SK-N-DZ (cell line): ENCODE results near the gene SETD3.

ENCODE experiments used
- DNase-seq: peaks from one replicate; pipeline ENCODE4 v3.0.0-alpha.2; 2015; ENCODE audit warnings: low spot score

The SETD3 gene

DNA sequence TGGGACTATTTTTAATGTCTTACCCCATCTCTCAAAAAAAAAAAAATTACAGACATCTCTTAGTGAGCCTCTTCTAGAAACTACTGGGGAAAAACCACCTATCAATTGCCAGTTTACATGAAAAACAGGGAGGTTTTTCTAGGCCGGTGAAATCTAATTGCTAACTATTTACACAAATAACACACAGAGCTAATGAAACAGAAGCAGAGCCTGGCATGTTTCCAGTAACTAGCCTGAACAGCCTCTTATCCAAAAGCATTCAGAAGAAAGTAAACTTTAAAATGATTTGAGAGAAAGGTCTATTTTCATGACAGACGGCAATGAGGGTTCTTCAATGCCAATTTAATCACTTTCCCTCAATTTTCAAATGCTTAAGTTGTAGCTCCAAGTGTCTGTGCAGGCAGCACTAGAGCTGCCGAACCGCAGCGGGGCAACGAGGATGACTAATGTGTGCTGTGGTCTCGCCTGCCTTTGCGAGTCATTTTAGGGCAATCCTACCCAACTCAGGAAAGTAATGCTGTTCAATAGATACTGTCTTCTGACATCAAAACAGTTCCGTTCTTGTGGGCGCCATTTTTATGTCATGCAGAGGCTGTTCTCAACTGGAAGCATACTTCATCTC, 84.6 kb downstream of the SETD3 start:
- DNase-seq: no peak

DNA sequence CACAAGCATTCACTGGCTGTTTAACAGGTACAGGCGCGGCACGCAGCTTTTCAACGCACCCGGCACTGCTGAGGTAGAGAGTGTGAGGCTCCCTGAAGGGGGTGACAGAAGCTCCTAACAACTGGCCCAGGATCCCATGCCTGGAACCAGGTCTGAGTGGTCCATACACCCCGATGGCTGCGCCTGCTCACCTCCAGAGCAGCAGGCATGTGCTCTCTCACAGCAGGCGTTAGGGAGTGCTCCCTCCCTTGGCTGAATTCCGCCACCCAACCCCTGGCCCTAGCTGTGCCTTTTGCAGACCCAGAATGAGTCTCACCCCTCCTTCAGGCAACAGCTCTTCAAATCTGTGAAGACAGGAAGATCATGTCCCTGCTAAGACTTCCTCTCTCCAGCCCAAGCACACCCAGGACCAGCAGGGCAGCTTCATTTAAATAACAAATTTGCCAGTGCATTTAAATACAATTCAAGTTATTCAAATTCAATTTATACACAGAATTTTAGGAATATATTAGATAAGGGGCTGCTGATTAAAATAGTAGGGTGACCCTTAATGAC, 86.0 kb downstream of the SETD3 start:
- DNase-seq: no peak

DNA sequence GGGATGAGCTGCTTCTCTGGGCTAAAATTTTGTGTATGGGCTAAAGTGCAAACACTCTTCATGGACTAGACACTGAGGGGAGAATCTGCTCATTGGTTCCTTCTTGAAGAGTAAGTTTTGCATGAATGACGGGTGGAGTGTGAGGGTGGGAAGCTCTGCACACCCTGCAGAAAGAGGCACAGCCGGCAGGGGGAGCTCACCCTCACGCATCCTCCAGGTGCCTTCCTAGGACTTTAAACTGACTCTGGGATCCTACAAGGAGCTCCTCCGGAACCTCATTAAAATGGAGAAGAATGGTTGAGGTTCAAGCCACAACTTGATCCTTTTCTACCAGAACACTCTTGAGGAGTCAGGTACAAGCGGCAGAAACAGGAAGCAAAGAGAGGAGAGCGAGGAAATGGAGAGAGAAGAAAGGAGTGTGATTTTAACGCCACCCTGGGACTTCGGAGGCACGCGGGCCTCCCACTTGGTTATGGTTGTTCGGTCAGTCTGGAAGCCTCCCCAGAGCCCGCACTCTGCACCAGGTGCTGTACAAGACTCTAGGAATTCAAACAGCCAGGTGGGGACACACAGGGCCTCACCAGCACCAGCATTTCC, 87.5 kb downstream of the SETD3 start:
- DNase-seq: no peak

DNA sequence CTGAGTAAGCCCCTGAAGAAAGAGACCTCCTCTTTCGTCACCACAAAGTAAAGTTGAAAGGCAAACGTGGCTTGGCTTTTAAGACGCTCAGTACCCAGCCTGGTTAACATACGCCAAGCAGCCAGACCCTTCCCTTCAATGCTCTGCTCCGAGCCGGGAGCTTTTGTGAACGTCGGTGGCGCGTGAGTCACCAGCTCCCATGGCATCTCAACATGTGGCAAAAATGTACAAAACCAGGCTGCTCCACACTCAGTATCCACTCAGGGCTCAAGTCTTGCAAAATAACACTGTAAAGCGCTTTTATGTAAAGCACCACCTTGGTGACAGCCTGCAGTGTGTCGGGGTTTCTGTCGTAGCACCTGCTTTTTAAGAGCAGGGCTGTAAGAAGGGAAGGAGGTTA, 89.0 kb downstream of the SETD3 start:
- DNase-seq: no peak

DNA sequence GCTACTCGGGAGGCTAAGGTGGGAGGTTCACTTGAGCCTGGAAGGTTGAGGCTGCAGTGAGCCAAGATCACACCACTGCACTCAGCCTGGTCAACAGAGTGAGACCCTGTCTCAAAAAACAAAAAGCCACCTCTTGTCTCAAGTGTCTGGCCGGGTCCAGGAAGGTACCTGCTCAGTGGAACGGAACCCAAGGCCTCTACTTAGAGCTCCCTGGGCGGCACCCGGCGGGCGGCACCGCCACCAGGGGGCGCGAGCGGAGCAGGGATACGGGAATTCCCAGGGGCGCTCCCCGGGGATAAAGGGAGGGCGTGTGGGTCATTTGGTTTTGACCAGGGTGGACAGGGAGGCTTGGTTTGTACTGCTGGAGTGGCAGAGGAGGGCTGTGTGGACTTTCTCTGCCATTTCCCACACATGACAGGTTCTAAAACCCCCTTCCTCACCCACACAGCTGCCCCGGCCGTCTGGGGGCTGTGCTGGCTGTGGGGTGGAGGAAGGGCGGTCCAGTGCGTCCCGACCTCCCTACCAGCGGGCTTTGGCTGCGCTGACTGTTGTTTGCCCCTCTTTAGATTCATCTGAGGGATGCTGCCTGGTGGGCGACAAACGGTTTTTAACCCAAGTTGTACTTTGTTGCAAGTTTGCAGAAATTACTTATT, 91.4 kb downstream of the SETD3 start:
- no peak for DNase-seq

DNA sequence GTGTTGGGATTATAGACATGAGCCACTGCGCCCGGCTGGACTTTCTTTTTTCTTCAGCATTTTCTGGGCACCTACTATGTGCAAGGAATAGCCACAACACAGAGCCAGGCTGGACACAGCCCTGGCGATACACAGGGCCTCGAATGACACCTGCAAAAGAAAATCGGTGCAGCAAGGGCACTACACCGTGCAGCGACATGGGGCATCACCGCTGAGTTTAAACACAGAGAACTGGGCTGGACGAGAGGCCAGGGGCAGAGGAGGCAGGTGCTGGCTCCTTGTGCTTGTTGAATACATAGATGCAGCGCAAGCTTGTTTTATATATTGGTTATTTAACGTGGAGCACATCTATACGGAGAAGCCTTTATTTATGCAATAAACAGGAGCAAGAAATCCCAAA, 92.4 kb downstream of the SETD3 start:
- DNase-seq: no peak

DNA sequence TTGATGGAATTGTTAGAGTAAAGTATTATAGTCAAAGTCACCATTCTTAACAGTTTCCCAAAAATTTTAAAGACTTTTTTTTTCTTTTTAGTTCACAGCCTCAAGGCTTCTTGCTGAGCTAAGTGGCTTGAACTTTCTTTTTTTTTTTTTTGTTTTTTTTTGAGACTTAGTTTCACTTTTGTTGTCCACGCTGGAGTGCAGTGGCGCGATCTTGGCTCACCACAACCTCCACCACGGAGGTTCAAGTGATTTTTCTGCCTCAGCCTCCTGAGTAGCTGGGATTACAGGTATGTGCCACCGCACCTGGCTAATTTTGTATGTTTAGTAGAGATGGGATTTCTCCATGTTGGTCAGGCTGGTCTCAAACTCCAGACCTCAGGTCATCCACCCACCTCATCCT, 92.8 kb downstream of the SETD3 start:
- no peak for DNase-seq

DNA sequence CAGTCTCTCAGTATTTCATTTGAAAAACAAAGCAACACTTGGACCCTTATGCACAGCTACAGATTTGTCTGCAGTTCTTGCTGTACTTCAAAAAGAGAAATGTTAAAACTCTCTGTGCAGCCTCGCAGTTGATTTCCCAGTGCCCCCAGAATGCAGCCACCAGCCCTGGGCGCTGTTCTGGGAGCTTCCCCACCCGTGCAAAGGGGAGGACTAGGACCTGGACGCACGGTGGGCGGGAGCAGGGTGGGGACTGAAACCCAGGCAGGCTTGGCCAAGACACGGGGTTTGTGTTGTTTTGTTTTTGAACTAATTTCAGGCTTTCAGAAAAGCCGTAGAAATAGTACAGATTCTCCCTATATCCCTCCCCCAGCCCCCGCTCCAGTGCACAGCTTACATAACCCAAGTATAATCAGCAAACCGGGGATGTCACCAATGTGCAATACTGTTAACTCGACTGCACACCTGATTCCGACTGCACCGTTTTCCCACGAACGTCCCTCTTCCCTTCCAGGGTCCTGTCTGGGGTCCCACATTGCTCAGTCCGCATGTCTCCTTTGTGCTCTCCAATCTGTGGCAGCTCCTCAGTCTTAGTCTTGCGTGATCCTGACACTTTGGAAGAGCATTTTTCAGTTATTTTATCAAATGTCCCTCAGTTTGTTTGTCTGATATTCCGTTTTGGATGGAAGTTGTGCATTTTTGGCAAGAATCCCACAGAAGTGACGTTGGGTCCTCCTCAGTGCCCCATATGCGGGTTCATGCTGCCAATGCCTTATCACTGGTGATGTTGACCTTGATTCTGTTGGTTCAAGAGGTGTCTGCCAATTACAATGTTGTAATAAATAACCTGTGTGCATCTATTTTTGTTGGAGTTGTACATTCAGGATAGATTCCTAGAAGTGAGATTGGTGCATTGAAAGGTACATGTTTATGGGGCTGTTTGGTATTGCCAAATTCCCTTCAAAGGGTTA, 95.9 kb downstream of the SETD3 start:
- DNase-seq: no peak

DNA sequence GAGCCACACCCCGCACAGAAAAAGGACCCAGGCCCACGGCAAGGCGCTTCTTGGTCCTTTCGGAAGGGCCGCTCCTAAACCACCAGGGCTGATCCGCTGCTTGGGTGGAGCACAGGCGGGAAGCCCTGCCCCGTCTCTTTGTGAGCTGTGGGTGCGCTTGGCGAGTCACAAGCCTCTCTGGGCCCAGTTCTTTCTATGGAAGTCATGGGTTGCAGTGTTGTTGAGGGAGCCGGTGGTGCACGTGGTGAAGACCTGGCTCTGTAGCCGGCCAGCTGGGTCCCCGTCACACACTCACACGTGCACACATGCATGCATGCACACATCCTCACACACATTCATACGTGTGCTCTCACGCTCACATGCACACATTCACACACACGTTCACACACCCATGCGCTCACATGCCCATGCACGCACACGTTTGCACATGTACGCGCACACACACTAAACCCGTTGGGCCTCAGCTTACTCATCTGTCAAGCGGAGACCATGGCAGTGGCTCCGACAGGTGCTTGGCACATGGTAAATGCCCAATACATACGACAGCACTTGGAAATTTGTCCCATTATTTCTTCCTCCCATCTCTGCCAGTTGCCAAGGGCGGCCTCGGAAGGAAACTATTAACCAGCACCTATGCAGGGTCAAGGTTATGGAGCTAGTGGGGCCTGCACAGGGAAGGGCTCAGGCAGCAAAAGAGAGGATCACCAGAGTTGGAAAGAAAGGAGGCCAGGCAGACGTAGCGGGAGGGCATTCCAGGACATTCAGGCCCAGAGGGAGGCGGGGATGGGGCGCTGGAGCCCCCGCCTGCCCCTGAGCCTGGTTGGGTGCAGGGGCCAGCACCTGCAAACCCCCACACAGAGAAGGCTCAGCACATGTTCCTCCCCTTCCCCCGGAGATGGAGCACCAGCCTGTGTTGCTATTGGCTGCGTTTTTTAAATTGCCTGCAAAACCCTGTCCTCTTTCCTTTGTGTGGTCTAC, 96.9 kb downstream of the SETD3 start:
- no peak for DNase-seq

DNA sequence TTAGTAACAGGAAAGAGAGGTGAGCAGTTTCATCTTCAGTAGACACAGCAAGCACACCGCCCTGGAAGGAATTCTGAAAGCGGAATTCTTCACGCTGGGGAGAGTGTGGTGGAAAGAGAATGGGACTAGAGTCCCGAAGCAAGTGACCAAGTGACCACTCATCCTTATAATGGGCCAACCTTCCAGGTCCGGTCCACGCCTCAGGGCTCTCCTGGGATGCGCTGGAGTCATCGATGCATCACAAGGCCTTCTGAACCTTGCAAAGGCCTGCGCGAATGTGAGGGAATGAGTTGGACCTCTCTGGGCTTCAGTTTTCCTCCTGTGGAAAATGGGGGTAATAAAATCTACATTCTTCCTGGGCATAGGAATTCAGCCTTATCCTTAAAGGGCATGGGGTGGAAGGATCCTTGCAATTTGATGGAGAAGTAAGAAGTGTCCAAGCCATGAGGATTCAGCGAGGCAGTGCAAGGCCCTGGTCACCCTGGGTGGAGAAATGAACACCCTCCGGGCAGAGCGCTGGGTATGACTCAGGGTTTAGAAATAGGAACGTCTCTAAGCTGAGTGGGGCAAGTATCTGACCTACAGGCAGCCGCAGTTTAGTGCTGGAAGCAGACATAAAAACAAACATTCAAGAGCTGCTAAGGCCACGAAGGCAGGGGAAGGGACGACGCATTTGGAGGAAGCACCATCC, 97.7 kb downstream of the SETD3 start:
- no peak for DNase-seq

DNA sequence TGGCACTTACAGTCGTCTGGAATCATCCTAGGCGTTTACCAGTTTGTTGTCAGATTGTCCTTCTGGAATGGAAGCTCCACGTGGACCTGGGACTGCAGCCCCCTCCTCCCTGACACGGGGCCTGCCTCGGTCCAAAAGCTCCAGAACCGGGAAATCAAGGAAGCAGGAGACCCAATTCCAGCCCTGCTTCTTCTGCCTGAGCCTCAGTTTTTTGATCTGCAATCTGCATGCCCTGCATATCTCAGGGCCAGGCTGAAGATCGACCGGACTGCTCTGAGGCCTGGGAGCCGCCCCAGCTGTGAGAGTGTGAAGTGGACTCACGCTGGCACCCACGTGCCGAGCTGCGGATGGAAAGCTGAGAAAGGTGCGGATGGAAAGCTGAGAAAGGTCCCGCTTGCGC, 98.6 kb downstream of the SETD3 start:
- no peak for DNase-seq

DNA sequence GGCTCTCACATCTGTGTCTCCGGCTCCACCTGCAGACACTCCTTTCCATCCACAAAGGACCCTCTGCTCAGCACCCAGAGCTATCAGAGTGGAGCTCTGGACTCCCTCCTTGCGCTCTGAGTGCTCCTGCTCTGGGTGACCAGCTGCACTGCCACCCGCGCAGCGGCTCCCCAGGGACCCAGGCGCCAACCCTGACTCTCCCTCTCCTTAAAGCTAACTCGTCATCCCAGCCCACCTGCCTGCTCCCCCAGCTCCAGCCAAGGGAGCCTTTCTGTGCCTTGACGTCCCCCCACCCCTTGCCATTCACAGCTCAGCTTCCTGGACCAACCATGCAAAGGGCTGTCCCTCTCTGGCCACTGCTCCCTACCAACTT, 99.0 kb downstream of the SETD3 start:
- DNase-seq: no peak

DNA sequence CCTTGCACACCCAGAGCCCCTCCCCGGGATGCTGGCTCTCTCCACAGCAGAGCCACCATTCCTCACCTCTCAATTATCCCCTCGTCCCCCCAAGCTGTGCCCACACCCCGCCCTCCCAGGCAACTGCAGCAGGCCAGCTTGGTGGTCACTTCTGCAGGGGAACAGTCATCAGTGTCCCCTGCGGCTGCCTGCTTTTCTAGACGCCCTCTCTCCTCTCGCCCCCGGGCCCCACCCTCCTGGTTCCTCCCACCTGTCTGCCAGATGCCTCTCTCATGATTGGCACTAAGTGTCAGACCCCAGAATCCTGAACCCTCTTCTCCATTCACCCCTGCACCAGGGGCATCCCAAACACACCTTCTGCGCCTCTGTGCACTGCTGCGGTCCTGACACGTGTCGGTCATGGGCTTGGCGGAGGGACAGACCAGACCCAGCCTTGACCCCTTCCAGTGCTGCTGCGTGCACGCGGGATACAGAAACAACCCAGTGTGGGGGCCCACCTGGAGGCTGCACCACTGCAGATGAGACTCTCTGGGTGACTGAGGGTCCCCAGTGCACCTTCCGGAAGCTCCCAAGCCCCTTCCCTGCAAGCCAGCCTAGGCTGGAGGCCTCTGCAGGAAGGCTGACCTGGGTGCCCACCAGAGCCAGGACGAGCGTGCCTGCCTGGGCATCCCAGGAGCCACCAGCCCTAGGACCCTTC, 99.5 kb downstream of the SETD3 start:
- DNase-seq: no peak

DNA sequence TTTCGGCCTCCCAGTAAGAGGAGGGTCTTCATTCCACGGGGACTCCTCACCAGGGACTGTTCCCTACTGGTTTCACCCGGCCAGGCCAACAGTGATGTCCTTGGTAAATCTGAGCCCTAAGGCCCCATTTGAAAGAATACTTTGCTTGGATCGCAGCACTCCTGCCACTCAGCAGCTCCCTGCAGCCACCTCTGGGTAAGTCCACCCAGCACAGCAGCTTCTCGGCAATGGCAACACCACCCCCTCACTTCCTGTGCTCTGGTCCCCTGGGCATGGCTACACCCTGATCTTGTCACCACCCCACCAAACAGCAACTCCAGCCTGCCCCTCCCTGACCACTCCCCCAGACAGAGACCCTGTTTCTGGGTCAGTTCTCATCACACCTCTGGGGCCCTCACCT, 100.3 kb downstream of the SETD3 start:
- DNase-seq: no peak

DNA sequence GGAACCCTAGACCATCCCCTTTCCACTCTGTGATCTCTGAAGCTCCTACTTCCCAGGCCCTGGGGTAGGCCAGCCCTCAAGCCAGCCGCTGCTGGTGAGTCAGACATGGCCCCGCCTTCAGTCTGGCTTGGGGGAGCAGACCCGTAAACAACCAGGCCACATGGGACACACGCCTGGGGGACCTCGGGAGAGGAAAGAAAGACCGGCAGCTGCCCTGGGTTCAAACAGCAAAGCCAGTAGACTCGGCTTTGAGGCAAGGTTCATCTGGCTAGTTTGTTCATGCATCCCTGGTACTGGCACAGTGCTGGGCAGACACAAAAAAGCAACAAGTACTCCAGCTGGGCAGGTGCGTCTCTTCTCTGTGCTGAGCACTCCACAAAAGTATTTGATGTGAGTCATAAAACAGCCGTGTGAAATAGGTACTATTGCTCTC, 101.9 kb downstream of the SETD3 start:
- DNase-seq: no peak

DNA sequence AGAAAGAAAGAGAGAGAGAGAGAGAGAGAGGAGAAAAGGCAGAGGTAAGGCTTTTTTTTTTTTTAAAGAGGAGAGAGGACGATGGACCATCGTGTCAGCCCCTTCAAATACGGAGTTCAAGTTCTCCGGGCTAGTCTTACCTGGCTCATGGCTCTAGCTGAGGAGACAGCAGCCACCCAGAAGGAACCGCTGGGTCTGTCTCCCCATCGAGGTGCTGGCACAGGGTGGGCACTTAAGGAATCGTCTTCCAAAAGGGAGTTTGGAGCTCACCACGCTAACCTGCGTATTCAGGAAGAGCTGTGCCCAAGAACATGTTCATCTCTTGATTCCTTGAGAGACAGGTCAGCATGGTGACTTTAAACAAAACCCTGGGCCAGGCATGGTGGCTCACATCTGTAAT, 102.7 kb downstream of the SETD3 start:
- DNase-seq: no peak

DNA sequence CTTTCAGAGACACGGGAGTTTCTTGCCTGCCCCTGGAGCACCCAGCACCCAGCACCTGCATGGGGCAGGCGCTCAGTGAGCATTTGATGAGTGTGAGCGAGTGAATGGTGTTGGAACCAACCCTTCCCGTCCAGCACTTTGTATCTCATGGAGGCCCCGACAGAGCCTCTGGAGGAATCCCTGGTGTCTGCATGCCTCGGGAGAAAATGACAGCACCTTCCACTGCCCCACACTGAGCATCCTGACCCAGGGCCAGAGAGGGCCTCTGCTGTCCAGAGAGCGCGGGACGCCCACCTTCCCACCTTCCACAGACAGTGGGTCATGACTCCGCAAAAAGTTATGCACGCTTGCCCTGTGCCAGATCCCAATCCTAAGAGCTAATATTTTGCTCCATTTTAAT, 105.7 kb downstream of the SETD3 start:
- DNase-seq: no peak

DNA sequence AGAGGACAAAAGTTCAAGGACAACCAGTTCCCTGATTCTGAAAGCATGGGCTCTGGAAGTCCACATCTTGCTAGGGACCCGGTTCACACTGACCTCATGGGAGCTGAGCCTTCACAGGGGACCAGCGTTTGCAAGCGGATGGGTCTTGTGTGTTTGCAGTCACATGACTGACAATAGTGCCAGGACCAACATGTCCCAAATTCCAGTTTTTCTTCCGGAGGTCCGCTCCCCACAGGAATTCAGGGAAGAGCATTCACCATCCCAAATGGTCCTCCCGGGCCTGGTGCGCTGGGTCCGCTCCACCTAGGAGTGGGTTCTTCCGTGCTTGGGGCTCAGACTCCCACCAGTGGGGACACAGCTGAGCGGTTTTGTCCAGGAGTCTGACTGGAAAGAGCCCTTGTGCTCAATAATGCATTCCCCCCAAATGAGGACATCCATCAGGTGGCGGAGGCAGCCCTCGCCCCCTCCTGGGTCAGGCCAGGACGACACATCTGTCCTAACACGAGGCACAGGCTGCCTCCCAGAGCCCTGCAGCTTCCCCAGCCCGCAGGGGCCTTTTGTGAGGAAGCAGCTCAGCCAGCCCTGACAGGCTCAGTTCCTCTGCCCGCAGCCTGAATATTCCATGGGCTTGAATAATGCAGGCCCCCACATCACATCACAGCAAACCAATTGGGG, 116.9 kb downstream of the SETD3 start:
- no peak for DNase-seq

DNA sequence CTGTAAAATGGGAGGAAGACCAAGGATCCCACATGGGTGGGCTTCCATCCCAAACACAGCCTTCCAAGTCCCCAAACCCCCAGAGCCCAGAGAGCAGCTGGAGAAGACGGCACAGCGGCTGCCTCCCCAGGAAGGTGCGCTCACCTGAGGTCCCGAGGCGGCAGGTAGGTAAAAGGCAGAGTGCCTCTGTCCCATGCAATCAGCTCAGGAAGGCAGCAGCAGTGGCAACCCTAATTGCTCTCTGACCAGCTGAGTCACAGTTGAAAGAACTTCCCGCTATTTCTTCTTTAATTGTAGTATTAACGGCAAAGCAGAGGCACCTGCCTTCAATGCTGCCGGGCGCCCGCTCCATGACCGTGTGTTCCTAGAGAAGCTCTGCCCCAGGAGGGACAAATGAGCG, 117.6 kb downstream of the SETD3 start:
- DNase-seq: no peak
